NCI-H1694 treated with DMSO at 0.1 percent for 48 hours (cell line): ENCODE data around the gene KRT78.
A peak's percentile ranks its signal among the peaks of the same experiment; 100 is the strongest.
"Not testable (repeated sequence)": the region's sequence is repeated elsewhere in the genome, so short reads cannot be mapped to it uniquely, and the experiment has no call there.

Experiments
- DNase-seq: peaks from one replicate; lab custom pipeline; 2025; lab: John Stamatoyannopoulos, UW

Gene KRT78

DNA sequence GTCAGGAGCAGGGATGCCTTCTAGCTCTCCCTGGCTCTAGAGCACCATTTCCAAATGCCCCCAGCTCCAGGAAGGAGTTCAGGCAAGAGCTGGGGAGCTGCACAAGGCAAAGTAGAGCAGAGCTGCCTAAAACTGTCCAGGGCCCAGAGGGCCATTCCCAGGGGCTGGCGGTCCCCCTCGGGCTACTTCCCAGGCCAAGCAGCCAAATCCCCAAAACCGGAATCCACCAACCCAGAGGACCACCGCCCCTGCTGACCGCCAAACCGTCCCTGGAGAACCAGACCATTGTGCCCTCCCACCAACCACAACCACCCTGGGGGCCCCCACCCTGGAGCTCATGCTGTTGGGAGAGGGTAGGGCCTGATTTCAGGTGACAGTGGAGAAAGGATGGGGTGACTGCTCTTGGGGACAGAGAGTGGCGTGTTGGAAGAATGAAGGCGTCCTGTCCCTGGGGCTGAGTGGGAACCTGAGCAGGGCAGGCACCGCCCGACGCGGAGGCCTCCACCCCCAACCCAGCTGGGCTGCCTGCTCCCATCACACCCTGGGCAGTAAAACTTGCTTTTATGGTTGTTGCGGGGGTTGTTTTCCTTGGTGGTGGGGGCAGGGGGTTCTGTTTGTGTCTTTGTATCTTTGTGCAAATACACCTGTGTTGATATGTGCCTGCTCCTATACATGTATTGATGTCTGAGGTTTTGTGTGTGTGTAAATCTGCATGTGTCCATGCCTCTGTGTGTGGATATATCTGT, 24.0 kb upstream of the KRT78 start:
- no peak for DNase-seq

DNA sequence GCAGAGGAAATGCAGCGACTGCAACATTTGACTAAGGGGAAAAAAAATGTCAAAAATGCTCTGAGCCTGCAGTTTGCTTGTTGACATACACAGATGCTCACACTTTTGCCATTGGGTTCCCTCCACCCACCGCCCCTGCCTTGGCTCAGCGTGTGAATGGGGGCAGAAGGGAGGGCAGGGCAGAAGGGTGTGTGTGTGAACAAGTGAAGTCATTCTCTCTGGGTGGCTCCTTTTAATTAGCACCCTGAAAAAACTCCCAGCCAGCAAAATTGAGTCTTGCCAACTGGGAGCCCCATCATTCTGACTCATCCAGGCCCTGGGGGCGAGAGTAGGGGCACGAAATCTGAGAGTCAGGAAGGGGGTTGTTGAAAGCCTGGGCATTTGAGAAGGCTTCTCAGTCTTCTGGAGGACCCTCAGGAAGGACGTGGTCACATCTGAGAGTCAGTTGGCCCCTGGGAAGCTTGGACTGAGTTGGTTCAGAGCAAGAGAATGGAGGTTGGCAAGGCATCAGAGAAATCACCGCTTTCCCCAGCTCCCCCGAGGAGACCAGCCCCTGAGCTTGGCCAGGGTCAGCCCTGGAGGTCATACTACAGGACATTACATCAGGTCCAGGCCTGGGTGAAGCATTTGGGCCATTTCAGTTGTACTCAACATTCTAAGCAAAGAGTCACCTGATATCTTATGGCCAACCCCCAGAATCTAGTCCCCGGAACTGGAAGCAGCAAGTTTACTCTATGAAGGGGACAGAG, 22.7 kb upstream of the KRT78 start:
- DNase-seq = peak; percentile 88

- peak; percentile 38 for DNase-seq
Measured at GRCh38 chr12:52870361-52871290, 21.8 kb upstream of the KRT78 start.

- DNase-seq = no peak
Measured at GRCh38 chr12:52867642-52868041, 18.8 kb upstream of the KRT78 start.

DNA sequence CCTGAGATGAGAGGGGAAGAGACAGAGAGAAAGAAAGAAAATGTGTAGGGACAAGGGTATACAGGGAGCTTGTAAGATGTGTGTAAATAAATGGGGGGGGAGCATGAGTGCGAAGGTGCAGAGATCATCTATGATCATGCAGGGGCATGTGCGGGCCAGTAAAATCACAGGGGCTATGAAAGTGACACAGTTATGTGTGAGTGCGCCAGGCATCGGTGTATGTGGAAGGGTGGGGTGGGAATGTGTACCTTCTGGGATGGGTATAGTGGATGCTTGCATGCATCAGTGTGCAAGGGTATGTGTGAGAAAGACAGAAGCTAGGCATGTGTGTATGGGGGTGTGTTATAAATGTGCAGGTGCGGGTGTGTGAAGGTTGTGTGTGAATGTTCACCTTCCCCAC, 18.4 kb upstream of the KRT78 start:
- DNase-seq = no peak

DNA sequence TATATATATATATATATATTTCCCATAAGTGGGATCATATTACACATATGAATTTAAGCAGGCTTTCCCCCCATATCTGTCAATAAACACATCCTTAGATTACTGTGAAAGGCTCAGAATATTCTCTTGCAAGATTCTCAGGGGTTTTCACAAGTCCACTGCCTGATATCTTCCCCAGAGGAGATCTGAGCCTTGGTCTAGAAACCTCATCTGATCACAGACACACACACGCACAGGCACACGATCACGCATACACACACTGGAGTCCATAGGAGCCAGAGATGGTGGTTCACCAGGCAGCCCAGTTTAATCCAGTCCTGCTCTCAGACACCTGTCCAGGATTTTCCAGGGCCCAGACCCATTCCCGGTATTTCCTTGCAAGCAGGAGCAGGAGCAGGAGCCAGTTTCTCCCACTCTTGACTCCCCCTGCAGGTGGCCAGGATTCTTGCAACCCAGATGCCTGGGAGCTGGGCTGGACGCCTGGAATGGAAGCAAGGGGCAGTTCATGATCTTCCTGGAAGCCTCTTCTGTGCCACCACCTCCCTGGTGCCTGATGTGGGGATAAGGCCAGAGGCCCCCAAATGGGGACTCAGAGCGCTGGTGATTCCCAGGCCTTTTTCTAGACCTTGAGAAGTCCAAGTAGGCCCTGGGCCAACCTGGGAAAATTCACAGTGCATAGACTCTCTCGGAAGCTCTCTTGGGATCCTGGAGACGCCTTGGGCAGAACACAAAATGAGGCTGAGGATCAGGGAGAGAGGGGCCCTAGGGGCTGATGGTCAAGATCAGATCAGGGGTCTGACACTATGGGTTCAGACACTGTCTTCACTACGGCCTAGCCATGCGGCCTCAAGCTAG, 16.5 kb upstream of the KRT78 start:
- peak; percentile 56 for DNase-seq

DNA sequence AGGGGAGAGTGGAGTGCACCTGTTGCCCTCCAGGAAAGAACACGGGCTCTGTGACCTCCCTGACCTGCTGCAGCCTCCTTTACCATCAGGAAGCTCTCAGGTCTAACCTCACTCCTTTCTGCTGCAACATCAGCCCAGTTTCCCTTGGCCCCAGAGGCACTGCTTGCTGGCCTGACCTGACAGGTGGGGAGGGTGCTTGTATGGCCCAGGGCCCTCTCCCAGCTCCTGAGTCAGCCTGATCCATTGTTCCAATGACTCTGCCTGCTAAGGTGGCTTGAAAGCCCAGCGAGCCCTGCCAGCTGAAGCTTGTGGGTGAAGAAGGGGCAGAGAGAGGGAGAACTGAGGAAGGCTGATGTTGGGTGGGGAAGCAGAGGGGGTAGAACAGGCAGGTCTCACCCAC, 13.2 kb upstream of the KRT78 start:
- no peak for DNase-seq

GRCh38 chr12:52861511-52861910, 12.7 kb upstream of the KRT78 start:
- no peak for DNase-seq

DNA sequence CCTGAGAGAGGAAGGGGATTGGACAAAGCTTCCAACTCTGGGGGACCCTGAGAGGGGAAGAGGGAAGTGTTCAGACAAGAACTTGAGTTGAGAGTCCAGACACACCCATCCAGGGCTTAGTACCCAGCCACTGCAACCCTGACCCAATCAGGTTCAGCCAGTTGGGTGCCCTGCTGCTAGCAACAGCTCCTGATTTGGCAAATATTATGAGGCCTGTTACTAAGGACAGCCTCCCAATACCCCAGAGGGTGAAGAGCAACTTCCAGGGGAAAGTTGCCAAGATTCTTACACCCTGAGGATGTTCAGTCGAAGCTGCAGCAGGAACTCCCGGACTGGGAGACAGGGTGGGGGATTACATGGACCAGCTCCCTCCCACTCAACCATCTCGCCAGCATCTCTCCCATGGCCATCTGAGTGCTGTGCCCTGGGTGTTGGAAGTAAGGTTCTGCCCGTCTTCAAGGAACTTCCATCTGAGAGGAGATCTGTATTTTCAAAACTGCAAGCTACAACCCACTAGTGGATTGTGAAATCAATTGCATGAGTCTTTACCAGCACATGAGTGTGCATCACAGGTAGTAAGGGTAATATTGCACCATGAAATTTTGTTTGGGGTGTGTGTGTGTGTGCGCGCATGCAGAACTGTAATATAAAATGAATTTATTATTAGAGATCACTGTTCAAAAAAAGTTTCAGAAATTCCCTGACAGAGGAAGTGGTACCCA, 11.5 kb upstream of the KRT78 start:
- no peak for DNase-seq

DNA sequence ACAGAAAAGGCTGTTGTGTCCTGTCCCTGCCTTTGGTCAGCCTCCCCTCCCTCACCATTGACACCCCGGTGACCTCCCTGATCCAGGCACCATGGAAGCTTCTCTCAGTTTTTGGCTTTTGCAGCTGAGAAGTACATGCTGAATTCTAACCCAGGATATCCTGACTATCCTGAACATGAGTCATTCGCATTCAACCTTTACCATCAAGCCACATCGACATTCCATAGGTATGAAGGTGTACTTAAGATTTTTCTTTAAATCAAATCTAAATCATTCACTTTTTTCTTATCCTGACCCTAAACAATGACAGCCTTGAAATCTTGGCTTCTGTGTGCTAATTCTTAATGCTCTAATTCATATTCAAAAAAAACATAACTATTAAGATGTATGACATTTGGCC, 8.7 kb upstream of the KRT78 start:
- no peak for DNase-seq

DNA sequence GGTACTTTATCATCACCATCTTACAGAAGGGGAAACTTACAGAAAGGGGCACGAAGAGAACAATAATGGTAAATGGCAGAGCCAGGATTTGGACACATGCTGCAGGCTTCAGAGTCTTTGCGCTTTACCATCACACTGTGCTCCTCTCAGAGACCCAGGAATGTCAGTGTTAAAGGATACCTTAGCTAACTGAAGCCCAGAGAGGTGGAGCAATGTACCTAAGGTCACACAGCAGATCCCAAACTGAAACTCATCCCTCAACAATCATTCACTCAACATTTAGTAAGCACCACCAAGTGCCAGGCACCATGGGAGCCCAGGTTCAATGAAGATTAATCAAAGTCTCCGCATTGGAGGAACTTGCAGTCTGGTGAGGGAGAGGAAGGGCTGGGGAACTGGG, 8.0 kb upstream of the KRT78 start:
- DNase-seq = no peak

GRCh38 chr12:52856077-52856476, 7.3 kb upstream of the KRT78 start:
- not testable (repeated sequence) for DNase-seq

DNA sequence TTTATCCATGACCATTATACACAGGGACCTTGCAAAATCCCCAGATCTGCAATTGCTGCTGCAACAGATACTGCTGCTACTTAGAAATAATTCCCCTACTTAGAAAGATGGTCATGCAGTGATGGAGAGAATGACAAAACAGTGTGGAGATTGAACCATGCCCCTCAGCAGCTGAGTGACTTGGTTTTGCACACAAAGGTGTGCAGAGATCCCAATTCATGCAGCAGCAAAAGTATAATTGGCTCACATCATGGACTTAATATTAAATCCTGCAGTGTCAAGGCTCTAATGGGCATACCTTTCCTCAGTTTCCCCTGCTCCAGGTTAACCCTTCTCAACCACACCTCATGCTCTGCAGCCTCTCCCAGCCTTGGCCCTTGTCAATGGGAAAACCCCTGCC, 3.0 kb upstream of the KRT78 start:
- no peak for DNase-seq

GRCh38 chr12:52850681-52851080, 1.9 kb upstream of the KRT78 start:
- no peak for DNase-seq

DNA sequence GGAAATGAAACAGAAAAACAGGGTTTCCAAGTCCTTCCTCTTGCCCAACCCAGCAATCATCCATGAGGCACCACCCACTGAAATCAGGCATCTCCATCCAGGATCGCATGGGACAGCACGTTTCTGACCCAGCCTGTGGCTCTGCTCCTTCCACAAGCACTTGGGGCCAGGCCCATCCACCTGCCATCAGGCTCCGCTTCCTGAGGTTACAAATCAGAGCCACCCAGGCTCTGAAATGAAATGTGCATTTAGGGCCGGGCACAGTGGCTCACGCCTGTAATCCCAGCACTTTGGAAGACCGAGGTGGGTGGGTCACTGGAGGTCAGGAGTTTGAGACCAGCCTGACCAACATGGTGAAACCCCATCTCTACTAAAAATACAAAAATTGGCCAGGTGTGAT, 717 bp upstream of the KRT78 start:
- DNase-seq = no peak

DNA sequence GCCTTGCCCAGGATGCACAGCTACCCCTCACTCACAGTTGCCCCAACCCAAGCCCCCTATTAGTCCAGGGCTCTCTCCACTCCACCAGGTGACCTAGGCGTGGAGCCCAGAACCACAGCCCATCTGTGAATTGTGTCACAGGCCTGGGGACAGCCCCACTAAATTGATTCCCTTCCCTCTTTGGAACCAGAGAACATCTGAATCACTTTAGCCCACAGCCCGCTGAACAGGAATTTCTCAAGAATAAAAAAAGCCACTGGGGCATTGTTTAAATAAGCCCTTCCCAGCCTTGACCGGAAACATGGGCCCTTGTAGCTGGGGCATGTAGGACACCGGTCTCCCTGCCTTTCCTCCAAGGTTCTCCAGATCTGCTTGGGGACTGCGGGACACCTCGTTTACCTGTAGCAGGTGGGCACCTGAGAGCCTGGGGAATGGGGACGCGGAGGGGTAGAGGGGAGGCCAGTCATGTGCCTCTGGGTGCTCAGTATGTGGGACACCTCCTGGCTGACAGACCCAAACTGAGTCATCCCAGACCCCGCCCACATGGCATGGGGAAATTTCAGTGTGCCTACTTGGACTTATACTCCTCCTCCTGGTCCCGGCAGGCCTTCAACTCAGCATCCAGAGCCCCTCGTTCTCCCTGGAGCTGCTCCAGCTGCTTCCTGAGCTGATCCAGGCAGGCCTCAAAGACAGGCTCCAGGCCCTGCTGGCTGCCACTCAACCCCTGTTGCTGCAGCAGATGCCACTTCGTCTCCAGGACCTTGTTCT, 1.3 kb downstream of the KRT78 start:
- peak; percentile 12 for DNase-seq

DNA sequence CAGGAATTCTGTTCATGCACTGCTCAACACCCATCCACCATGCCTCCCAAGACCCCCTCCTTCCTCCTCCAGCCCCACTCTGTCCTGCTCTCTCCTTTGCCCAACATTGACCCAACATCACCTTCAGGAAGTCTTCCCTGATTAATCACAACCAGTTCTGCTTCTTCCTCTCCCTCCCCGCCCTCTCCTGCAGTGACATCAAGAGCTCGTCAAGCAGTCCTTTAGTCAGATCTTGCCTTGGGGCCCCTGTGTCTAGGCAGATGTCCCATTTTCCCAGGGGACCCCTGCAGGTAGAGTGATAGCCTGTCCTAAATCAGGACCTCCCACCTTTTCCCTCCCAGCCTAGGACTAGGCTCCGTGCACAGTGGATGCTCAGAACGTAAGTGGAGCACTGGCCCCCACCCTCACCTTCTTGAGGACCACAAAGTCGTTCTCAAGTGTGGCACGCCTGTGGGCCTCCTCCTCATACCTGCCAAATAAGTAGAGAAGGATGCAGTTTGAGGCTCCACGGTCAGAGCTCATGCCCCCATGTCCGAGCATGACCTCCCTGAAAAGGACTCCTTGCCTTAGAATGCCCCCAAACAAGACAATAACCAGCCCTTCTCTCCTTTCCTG, 2.3 kb downstream of the KRT78 start:
- DNase-seq = no peak

GRCh38 chr12:52845946-52846345, 2.8 kb downstream of the KRT78 start:
- no peak for DNase-seq

GRCh38 chr12:52844386-52844785, 4.4 kb downstream of the KRT78 start:
- no peak for DNase-seq
